GM13976 (cell line): ENCODE results near the gene MYO1A.
A peak's percentile ranks its signal among the peaks of the same experiment; 100 is the strongest.

Experiments used
- DNase-seq: peaks from one replicate; pipeline ENCODE4 v3.0.0; 2012; ENCODE audit warnings: low spot score
- in situ Hi-C: fragments of 300-500 bp; cut with MboI; formaldehyde crosslinking; loops from one replicate; pipeline ENCODE4 v1.12.0; 2022; ENCODE audit warnings: low sequenced_read_pairs, mixed read lengths, inconsistent platforms; ENCODE audit not compliant: unreplicated experiment
- TF ChIP-seq, protein P1 (sequence below): IDR thresholded peaks from 2 replicates; pipeline ENCODE4 v1.5.1; 2012; ENCODE audit warnings: borderline replicate concordance, mild to moderate bottlenecking; ENCODE audit not compliant: insufficient read depth; ENCODE audit errors: extremely low read depth, missing control alignments, control extremely low read depth

Gene MYO1A

DNA sequence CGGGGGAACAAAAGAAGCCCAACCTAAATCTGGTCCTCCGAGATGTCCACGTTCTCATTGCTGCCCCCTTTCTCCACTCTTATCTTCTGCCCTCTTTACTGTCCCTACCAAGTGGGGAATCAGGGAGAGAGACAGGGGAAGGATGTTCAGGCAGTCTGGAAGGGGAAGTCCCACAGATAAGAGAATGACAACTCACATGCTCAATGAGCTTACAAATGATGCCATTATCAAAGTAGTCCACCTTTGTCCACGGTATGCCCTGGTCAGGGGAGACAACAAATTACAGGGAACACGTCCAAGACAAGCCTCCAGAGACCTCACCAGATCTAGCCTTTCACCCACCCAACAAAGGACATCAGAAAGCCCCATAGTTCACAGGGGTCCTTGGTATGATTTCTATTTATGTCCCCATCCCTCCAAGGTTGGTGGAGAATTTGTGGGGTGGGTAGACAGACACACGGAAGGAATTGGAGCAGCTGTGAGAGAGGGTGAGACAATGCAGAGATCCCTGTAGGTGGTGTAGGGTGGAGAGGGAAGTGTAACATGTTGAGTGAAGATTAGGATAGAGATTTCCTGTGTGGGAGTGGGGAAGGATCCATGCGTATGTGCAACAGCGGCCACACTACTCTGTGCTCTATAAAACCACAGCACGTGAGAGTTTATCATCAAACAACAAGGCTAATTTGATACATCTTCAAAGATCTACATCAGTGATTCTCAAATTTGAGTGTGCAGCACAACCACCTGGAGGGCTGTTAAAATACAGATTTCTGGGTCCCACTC is 10.7 kb downstream of the MYO1A start:
- TF ChIP-seq, protein P1, sequence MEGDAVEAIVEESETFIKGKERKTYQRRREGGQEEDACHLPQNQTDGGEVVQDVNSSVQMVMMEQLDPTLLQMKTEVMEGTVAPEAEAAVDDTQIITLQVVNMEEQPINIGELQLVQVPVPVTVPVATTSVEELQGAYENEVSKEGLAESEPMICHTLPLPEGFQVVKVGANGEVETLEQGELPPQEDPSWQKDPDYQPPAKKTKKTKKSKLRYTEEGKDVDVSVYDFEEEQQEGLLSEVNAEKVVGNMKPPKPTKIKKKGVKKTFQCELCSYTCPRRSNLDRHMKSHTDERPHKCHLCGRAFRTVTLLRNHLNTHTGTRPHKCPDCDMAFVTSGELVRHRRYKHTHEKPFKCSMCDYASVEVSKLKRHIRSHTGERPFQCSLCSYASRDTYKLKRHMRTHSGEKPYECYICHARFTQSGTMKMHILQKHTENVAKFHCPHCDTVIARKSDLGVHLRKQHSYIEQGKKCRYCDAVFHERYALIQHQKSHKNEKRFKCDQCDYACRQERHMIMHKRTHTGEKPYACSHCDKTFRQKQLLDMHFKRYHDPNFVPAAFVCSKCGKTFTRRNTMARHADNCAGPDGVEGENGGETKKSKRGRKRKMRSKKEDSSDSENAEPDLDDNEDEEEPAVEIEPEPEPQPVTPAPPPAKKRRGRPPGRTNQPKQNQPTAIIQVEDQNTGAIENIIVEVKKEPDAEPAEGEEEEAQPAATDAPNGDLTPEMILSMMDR, result no peak
- no peak for DNase-seq
- in situ Hi-C loops, result no loop called here

DNA sequence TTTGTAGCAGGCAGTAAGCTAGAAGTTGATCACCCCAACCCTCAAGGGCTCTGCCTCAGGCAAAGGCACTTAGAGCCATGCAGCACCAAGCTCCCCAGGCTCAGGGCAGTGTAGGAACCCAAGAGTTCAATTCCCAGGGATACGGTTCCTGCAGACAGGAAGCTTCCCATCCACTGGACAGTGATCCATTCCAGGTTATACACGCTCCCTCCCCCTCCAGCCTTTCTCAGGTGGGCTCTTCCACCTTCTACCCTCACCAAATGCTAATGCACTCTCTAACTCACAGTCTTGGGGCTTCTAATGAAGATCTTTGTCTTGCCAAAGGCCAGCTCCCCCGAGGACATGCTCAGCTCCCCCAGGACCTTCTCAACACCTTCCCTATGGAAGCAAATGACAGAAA is 12.7 kb downstream of the MYO1A start:
- TF ChIP-seq, protein P1, result no peak
- DNase-seq, result no peak
- in situ Hi-C loops, result no loop called here

DNA sequence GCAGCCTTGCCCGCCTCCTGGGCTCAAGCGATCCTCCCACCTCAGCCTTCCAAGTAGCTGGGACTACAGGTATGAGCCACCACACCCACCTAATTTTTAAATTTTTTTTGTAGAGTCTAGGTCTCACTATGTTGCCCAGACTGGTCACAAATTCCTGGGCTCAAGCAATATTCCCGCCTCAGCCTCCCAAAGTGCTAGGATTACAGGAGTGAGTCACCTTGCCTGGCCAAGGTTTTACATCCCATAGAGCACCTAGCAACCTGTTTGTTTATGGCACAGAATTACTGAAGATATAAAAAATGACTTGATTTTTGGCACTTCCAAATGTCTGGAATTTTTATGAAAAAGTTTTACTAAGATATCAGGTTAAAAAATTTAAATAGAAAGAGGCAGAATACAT is 16.5 kb downstream of the MYO1A start:
- TF ChIP-seq, protein P1, result no peak
- in situ Hi-C loops, result no loop called here
- DNase-seq, result no peak

DNA sequence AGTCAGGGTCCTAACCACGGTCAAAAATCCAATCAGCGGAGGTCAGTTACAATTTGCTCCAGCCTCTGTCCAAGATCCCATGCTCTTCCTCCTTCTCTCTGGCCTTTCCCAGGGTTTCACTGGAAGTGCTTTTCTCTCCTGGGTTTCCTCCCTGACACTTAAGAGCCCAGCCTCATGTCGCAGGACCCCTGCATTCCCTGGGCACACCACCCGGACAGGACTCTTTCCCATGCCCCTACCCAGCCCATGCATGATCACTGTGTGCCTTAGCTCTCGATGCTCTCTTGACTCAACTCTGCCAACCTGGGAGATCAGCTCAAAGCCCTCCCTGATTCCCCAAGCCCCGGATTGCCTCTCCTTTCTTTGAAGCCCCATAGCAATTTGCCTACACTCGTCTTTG is 18.1 kb downstream of the MYO1A start:
- TF ChIP-seq, protein P1, result no peak
- no peak for DNase-seq
- in situ Hi-C loops, result no loop called here

DNA sequence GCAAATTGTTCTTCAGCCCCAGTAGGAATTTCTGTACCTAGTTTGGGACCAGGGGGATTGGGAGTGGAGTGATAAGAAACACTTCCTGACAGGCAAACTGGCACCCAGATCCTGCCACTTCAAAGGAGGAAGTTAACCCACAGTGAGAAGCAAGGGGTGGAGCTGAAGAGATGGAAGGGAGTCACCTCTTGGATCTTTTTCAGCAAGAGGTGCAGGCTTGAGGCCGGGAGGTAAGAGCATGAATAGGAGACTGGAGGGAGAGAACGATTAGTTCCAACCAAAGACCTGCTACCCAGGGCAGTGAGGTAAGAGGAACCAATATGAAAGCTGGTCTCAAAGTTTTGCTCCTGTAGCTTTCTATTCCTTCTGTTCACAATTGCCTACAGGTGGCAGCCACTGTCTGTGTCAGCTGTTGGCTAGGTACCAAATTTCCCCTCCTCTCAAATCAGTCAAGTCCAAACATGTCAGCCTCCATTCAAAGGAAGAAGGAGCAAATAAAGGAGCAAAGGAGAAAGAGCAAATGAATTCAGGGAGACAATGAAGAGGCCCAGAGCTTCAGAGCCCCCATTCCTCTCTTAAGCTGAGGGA is 18.7 kb downstream of the MYO1A start:
- in situ Hi-C loops, result no loop called here
- peak; percentile 60 for DNase-seq
- TF ChIP-seq, protein P1, result peak; percentile 13

DNA sequence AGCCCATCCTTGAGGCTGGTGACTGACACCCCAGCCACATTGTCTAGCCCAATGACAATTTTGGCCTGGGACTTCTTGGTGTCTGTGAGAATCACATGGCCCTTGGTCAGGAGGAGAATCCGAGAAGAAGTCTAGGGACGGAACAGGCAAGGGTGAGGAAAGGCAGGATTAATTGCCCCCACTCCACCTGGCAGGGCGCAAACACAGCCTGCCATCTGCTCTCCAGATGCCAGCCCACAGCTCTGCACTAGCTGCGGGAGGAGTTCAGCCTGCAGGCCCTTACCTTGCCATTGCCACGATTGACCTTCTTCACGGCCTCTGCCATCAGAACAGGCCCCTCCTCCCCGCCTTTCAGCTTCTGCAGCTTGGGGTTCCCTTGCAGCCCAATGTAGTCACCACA is 20.5 kb downstream of the MYO1A start:
- TF ChIP-seq, protein P1, result no peak
- in situ Hi-C loops, result no loop called here
- no peak for DNase-seq
